Measurements from ENCODE around the gene TTBK1.

TTBK1 gene

GRCh38 chr6:43203718-43204095 is 39.6 kb upstream of the TTBK1 start:
- no peak overlapping the region for H3K27ac ChIP-seq
- TF ChIP-seq ZFX (IDR thresholded peaks at IDR 0.05): no peak
- TF ChIP-seq, protein P1, sequence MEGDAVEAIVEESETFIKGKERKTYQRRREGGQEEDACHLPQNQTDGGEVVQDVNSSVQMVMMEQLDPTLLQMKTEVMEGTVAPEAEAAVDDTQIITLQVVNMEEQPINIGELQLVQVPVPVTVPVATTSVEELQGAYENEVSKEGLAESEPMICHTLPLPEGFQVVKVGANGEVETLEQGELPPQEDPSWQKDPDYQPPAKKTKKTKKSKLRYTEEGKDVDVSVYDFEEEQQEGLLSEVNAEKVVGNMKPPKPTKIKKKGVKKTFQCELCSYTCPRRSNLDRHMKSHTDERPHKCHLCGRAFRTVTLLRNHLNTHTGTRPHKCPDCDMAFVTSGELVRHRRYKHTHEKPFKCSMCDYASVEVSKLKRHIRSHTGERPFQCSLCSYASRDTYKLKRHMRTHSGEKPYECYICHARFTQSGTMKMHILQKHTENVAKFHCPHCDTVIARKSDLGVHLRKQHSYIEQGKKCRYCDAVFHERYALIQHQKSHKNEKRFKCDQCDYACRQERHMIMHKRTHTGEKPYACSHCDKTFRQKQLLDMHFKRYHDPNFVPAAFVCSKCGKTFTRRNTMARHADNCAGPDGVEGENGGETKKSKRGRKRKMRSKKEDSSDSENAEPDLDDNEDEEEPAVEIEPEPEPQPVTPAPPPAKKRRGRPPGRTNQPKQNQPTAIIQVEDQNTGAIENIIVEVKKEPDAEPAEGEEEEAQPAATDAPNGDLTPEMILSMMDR (conservative IDR thresholded peaks at IDR 0.05): no peak

- TF ChIP-seq ZFX (IDR thresholded peaks at IDR 0.05): no peak
- TF ChIP-seq, protein P1 (conservative IDR thresholded peaks at IDR 0.05): no peak
- no peak overlapping the region for H3K27ac ChIP-seq
These were observed 38.8 kb upstream of the TTBK1 start for GRCh38 chr6:43204271-43205105.

DNA sequence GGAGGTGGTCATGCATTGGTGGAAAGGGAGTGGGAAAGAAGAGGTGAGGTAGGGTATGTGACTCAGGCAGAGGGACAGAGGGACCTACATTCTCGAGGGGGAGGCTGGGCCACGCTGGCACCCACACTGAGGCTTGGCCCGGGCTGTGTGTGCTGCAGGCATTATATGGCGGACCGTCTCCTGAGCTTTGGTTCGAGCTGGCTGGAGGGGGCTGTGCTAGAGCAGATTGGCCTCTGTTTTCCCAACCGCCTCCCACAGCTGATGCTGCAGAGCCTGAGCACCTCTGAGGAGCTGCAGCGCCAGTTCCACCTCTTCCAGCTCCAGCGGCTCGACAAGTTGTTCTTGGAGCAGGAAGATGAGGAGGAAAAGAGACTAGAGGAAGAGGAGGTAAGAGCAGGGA is 37.4 kb upstream of the TTBK1 start:
- TF ChIP-seq, protein P1 (conservative IDR thresholded peaks at IDR 0.05): no peak
- no peak for TF ChIP-seq ZFX (IDR thresholded peaks at IDR 0.05)
- H3K27ac ChIP-seq: no peak overlapping the region

DNA sequence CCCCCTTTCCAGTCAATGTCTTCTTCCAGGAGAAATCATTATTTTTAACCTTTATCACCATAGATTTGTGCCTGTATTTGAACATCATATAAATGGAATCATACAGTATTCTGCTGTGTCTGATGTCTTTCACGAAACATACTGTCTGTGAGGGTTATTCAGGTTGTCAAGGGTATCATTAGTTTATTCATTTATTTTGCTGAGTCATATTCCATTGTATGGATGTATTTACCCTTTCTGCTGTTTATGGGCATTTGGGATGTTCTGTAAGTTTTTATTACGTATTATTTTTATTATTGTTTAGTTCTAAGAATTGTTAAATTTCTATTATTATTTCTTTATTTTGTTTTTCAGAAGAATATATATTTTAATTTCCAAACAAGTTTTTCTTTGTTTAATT is 36.0 kb upstream of the TTBK1 start:
- TF ChIP-seq ZFX (IDR thresholded peaks at IDR 0.05): no peak
- TF ChIP-seq, protein P1 (conservative IDR thresholded peaks at IDR 0.05): no peak
- H3K27ac ChIP-seq: no peak overlapping the region

DNA sequence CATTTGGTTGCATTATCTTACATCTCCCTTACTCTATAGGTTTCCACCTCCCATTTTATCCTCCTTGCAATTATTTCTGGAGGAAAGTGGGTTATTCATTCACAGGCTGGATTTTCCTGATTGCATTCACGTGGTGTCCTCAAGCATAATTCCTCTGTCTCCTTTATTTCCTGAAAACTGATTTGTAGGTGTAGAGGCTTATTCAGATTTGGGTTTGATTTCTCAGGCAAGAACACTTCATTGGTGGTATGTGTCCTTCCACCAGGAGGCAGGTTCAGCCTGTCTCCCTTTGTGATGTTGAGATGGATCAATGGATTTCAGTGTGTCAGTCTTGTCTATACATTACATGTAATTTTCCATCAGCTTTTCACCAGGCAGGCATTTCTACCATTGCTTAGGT is 31.3 kb upstream of the TTBK1 start:
- TF ChIP-seq ZFX (IDR thresholded peaks at IDR 0.05): no peak
- TF ChIP-seq, protein P1 (conservative IDR thresholded peaks at IDR 0.05): no peak
- H3K27ac ChIP-seq: no peak overlapping the region

- TF ChIP-seq, protein P1 (conservative IDR thresholded peaks at IDR 0.05): no peak
- TF ChIP-seq ZFX (IDR thresholded peaks at IDR 0.05): no peak
- no peak overlapping the region for H3K27ac ChIP-seq
These were observed 29.9 kb upstream of the TTBK1 start for GRCh38 chr6:43213431-43213830.

GRCh38 chr6:43215066-43215465 is 28.2 kb upstream of the TTBK1 start:
- H3K27ac ChIP-seq: no peak overlapping the region
- TF ChIP-seq, protein P1 (conservative IDR thresholded peaks at IDR 0.05): no peak
- TF ChIP-seq ZFX (IDR thresholded peaks at IDR 0.05): no peak
